ENCODE data around the gene ARID3C.

GRCh38 chr9:34623374-34624235, 5.3 kb downstream of the ARID3C start:
- TF ChIP-seq CTCF (IDR thresholded peaks at IDR 0.05) (no peak), POLR2A (IDR thresholded peaks at IDR 0.05) (no peak)
